ENCODE data around the gene NOC2L. TPM values are rescaled to one million over a fixed set of nuclear protein-coding genes. Genes with fewer than 3 reads are reported as not detected.
"Not testable (repeated sequence)": the region's sequence is repeated elsewhere in the genome, so short reads cannot be mapped to it uniquely, and the experiment has no call there.

The NOC2L gene
- total RNA-seq, 1 donor from 2014 or later: 121 TPM

DNA sequence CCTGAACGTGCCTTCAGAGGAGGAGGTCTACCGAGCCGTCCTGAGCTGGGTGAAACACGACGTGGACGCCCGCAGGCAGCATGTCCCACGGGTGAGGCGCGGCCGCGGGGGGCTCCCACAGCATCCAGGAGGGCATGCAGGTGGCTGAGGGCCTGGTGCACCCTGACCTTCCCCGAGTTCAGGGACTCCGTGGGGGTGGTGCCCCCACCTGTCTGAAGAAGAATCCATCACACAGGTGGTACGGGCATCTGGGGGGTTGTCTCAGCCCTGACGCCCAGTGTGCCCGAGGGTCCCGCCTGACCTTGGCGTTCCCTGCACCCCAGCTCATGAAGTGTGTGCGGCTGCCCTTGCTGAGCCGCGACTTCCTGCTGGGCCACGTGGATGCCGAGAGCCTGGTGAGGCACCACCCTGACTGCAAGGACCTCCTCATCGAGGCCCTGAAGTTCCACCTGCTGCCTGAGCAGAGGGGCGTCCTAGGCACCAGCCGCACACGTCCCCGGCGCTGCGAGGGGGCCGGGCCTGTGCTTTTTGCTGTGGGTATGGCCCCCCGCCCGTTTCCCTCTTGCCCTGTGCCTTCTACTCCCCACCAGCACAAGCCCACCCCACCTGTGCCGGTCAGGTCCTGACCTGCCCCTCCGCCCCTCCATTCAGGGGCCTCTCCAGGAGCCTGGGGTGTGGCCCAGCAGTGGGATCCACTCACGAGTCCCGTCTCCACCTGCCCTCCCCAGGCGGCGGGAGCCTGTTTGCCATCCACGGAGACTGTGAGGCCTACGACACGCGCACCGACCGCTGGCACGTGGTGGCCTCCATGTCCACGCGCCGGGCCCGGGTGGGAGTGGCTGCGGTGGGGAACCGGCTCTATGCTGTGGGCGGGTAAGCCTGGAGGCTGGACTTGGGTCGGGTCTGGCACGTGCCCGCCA lies 3.6 kb upstream of the NOC2L start:
- no peak for DNase-seq (ENCODE audit: low read depth, low spot score)

DNA sequence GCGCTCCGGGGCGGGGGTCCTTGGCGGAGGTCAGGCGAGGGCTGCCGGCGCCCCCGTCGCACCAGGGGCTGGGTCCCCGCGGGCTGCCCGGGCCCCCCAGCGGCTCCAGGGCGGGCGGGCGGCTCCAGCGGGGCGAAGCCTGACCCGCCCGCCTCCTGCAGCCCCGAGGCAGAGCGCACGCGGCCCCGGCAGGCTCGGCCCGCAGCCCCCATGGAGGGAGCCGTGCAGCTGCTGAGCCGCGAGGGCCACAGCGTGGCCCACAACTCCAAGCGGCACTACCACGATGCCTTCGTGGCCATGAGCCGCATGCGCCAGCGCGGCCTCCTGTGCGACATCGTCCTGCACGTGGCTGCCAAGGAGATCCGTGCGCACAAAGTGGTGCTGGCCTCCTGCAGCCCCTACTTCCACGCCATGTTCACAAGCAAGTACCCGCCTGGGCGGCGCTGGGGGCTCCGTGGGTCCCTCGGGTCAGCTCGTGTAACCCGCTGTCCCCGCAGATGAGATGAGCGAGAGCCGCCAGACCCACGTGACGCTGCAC lies 2.1 kb upstream of the NOC2L start:
- DNase-seq (ENCODE audit: low read depth, low spot score): no peak

- no peak for DNase-seq (ENCODE audit: low read depth, low spot score)
Observed at GRCh38 chr1:960363-961131, 1.5 kb upstream of the NOC2L start, which contains the start of gene KLHL17. TSS of gene KLHL17 (plus strand) at chr1:960584. CDS start at chr1:960694, 110 bp downstream.

- no peak for DNase-seq (ENCODE audit: low read depth, low spot score)
Observed at GRCh38 chr1:959731-960362, 791 bp upstream of the NOC2L start.

DNA sequence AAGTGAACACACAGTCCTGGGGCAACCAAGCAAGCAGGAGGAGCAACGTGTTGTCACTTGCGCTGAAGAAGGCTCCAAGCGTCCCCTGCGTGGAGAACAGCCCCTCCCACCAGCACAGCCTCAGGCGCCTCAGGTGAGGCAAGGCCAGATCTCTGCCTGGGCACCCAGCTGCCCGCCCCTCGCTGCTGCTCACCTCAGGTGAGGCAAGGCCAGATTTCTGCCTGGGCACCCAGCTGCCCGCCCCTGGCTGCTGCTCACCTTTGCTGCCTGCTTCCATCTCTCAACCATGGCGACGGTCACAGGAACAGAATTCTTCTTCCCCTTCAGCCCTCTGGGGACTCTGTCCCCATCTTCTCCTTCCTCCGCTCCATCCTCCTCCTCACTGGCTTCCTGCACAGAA lies 2.4 kb downstream of the NOC2L start:
- DNase-seq (ENCODE audit: low read depth, low spot score): no peak

DNA sequence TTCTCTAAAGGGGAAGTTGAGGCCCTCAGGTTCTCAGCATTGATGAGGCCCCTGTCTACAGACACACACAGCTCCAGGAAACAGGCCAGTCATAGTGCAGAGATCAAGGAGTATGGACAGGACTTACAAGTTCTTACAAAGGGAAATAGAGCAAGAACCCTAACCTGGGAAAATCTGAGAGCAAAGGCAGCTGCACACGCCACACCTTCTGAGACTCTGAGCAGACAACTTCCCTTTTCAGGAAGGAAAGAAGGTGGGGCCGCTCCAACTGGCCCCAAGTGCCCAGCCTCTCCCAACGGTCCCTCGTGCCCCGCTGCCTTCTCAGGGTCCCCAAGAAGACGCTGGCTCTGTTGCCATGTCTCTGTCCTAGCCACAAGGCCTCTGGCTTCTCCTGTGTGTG lies 3.6 kb downstream of the NOC2L start:
- no peak for DNase-seq (ENCODE audit: low read depth, low spot score)

- no peak for DNase-seq (ENCODE audit: low read depth, low spot score)
Observed at GRCh38 chr1:954927-955326, 4.1 kb downstream of the NOC2L start.

- no peak for DNase-seq (ENCODE audit: low read depth, low spot score)
Observed at GRCh38 chr1:953524-954320, 5.3 kb downstream of the NOC2L start.

DNA sequence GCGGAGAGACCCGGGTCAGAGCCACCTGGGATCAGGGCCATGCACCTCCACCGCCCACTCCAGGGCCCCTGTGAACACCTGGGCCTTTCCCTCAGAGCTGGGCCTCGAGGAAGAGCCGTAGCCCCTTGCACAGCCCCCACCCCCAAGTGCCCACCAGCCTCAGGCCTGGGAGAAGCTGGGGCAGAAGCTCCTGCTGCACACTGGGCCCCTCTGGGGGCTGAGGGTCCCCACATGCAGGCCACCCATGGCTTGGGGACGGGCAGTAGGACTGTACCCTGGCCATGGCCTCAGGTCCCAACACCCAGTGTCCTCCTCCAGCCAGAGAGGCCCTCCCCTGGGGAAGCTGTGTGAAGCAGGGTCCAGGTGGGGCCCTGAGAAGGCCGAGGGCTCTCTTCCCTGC lies 6.5 kb downstream of the NOC2L start:
- DNase-seq (ENCODE audit: low read depth, low spot score): no peak

- no peak for DNase-seq (ENCODE audit: low read depth, low spot score)
Observed at GRCh38 chr1:952201-952600, 6.9 kb downstream of the NOC2L start.

DNA sequence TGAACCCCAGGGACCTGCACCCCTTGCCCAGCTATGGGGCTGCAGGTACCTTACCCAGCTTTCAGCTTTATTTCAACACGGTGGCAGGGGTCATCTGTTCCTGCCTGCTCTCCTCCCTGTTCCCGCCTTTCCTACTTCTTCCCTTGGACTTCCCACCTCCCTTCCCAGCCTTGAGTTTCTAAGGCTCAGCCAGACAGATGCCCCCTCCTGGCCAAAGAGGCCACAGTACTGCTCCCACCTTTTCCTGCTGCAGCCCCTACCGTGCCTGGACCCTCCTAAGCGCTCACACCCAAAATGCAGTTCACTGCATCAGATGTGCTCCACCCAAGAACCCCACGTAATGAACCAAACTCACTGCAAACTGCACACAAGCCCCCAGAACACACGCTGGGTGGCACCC lies 7.7 kb downstream of the NOC2L start:
- DNase-seq (ENCODE audit: low read depth, low spot score): no peak

GRCh38 chr1:950881-951280 lies 8.2 kb downstream of the NOC2L start:
- no peak for DNase-seq (ENCODE audit: low read depth, low spot score)

DNA sequence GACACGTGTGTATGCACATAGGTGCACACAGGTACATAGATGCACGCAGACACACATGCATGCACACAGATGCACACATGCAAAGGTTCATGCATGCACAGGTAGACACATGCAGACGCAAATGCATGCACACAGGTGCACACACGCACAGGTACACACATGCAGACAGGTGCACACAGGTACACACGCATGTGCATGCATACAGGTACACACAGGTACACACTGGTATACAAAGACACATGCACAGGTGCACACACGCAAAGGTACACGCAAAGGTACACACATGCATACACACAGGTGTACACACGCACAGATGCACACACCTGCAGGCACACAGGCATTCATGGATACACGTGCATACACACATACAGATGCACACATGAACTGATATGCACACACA lies 8.8 kb downstream of the NOC2L start:
- DNase-seq (ENCODE audit: low read depth, low spot score): no peak

DNA sequence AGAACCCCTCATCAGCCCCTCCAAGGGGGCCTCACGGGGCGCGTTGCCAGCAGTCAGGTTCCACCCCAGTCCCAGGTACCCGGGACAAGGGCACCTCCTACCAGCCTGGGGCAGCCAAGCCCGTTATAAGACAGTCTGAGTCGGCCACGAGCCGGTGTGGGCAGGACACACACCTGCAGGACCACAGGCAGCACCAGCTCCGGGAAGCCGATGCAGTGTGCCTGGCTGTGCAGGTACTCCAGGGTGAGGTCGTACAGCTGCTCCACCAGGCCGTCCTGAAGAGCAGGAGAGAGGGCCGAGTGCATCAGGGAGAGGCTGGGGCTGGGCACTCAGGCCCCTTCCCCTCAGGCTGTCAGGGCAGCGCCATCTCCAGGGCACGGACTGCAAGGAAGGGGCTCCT lies 11.1 kb downstream of the NOC2L start:
- DNase-seq (ENCODE audit: low read depth, low spot score): no peak

GRCh38 chr1:946811-947210 lies 12.2 kb downstream of the NOC2L start:
- not testable (repeated sequence) for DNase-seq (ENCODE audit: low read depth, low spot score)

DNA sequence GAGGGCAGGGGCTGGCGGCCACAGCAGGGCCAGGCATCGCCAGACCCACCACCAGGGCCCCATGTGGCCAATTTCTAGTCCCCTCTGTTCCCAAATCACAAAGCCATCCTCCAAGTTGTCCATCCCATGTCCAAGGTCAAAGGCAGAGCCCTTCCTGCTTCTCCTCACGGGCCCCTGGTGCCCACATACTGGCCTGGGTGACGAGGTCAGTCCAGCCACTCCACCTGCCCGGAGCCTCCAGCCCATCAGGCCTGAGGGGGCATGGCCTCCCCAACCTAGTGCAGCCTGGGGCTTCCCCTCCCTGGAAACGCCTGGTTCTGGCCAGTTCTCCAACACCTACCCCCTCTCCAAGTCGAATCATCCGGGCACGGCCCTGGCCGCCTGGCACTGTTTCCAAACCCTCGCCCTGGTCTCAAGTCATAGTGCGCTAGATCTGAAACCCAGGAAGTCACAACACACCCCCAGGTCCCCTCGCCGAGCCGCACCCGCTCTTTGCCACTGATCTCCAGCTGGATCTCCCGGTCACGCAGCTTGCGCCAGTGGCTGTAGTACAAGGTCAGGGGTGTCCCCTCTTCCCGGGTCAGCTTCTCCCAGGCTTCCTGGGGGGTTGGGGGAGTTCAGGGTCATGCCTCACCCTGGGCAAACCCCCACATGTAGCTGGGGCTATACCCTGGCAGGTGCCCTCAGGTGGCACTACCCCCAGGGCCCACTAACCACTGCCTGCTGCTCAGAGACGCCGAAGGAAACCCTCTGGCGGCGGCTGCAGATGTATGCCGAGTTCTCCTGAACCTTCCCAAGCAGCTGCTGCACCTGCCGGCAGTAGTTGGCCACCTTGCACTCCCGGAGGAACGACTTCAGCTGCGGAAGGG lies 13.1 kb downstream of the NOC2L start:
- DNase-seq (ENCODE audit: low read depth, low spot score): no peak

DNA sequence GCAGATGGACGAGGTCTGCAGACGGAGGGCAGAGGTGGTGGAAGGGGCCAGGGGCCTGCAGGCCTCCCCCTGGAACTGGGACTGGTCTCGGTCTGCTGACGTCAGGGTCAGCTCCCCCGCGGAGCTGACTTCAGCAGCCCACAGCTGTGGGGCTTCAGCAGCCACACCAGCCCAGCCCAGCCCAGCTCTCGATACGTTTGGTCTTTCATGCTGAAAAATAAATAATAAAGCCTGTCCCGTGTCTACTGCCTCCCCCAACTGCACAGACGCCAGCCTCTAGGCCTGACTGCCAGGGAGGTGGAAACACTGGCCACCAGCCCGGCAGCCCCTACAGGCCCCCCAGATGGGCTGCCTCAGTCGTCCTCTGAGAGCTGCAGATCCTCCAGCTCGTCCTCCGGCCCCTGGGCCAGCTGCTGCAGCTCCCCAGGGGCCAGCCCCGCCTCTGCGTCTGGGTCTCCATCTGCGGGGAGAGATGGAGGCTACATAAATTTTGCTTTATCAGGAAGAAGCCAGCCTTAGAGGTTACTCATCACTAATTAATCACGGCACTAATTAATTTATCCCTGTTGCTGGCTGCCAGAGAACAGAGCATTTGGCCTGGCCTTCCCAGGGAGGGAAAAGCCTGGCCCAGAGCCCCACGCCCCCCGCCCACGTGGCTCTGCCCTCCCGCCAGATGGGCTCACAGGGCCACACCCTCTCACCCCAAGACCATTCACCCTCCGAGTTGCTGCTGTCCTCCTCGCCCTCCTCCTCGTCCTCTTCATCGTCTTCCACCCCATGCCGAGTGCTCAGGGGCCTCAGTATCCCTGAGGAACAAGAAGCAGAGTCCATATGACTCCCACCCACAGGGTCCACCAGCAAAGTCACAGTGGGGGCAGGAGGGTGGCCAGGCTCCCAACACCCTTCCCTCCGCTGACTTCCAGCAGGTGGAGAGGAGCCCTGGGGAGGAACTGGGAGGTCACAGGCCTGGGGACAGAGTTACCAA lies 14.4 kb downstream of the NOC2L start:
- DNase-seq (ENCODE audit: low read depth, low spot score): no peak

DNA sequence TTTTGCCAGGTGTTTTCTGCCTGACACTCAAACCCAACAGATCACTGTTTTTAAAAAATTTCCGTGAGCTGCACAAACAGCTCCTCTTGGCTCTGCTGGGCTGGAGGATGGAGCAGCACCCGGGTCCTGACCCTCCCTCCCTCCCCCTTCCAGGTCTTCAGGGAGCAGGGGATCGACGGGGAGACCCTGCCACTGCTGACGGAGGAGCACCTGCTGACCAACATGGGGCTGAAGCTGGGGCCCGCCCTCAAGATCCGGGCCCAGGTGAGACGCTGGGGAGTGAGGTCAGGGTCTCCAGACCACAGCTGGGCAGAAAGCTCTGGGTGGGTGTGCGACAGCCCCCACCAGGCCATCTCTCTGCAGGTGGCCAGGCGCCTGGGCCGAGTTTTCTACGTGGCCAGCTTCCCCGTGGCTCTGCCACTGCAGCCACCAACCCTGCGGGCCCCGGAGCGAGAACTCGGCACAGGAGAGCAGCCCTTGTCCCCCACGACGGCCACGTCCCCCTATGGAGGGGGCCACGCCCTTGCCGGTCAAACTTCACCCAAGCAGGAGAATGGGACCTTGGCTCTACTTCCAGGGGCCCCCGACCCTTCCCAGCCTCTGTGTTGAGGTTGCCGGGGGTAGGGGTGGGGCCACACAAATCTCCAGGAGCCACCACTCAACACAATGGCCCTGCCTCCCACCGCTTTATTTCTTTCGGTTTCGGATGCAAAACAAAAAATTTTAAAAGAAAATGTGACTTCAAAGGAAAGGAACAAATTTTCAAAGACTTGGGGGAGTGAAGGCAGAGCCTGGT lies 15.3 kb downstream of the NOC2L start:
- DNase-seq (ENCODE audit: low read depth, low spot score): no peak
